ENCODE results near the gene ADAMTS4.
A peak's percentile ranks its signal among the peaks of the same experiment; 100 is the strongest.

The ADAMTS4 gene

GRCh38 chr1:161157867-161158266, 41.0 kb downstream of the ADAMTS4 start:
- H3K9ac ChIP-seq (ENCODE audit: low read length): no peak overlapping the region
- no peak overlapping the region for H3K27ac ChIP-seq (ENCODE audit: low read length)
- peaks cover 11% of the 10 kb centered on the region for H3K4me1 ChIP-seq (ENCODE audit: control insufficient read depth, low read depth, low read length)
- no peaks in the 10 kb centered on the region for H3K9me3 ChIP-seq (ENCODE audit: control insufficient read depth, low read depth, low read length)
- H3K4me3 ChIP-seq (ENCODE audit: low read length): no peak overlapping the region
- H3K27me3 ChIP-seq (ENCODE audit: control insufficient read depth, insufficient read depth, low read length): no peaks in the 10 kb centered on the region
- peaks cover 17% of the 10 kb centered on the region for H3K36me3 ChIP-seq (ENCODE audit: control insufficient read depth, low read depth, low read length)

- peak within 1 kb of the TSS; percentile 99 for H3K9ac ChIP-seq (ENCODE audit: low read length)
- H3K36me3 ChIP-seq (ENCODE audit: control insufficient read depth, low read depth, low read length): peaks cover 14% of the 10 kb centered on the region
- H3K27me3 ChIP-seq (ENCODE audit: control insufficient read depth, insufficient read depth, low read length): no peaks in the 10 kb centered on the region
- peak within 1 kb of the TSS; percentile 100 for H3K27ac ChIP-seq (ENCODE audit: low read length)
- H3K4me1 ChIP-seq (ENCODE audit: control insufficient read depth, low read depth, low read length): peaks cover 7% of the 10 kb centered on the region
- no peaks in the 10 kb centered on the region for H3K9me3 ChIP-seq (ENCODE audit: control insufficient read depth, low read depth, low read length)
- H3K4me3 ChIP-seq (ENCODE audit: low read length): peak within 1 kb of the TSS; percentile 98
Observed at GRCh38 chr1:161153682-161154337, 45.0 kb downstream of the ADAMTS4 start, which contains the start of gene UFC1. Gene UFC1 (plus strand): TSS chr1:161153978. CDS start chr1:161153998, 20 bp downstream.

- H3K27ac ChIP-seq (ENCODE audit: low read length): peak overlapping the region; percentile 24
- H3K9ac ChIP-seq (ENCODE audit: low read length): peak overlapping the region; percentile 99
Observed at GRCh38 chr1:161153176-161153575, 45.7 kb downstream of the ADAMTS4 start.

GRCh38 chr1:161145832-161146231, 53.0 kb downstream of the ADAMTS4 start:
- H3K9me3 ChIP-seq (ENCODE audit: control insufficient read depth, low read depth, low read length): no peaks in the 10 kb centered on the region
- no peaks in the 10 kb centered on the region for H3K4me1 ChIP-seq (ENCODE audit: control insufficient read depth, low read depth, low read length)
- H3K36me3 ChIP-seq (ENCODE audit: control insufficient read depth, low read depth, low read length): no peaks in the 10 kb centered on the region
- no peak overlapping the region for H3K9ac ChIP-seq (ENCODE audit: low read length)
- H3K27ac ChIP-seq (ENCODE audit: low read length): no peak overlapping the region
- no peaks in the 10 kb centered on the region for H3K27me3 ChIP-seq (ENCODE audit: control insufficient read depth, insufficient read depth, low read length)
- no peak overlapping the region for H3K4me3 ChIP-seq (ENCODE audit: low read length)

More at GRCh38 chr1:161153176-161153575, 45.7 kb downstream of the ADAMTS4 start:
- Histone ChIP-seq H3K36me3 (ENCODE audit: control insufficient read depth, low read depth, low read length) (peaks cover 9% of the 10 kb centered on the region), H3K9me3 (ENCODE audit: control insufficient read depth, low read depth, low read length) (no peaks in the 10 kb centered on the region), H3K4me3 (ENCODE audit: low read length) (peak overlapping the region; percentile 98), H3K4me1 (ENCODE audit: control insufficient read depth, low read depth, low read length) (peaks cover 3% of the 10 kb centered on the region), H3K27me3 (ENCODE audit: control insufficient read depth, insufficient read depth, low read length) (no peaks in the 10 kb centered on the region)

DNA sequence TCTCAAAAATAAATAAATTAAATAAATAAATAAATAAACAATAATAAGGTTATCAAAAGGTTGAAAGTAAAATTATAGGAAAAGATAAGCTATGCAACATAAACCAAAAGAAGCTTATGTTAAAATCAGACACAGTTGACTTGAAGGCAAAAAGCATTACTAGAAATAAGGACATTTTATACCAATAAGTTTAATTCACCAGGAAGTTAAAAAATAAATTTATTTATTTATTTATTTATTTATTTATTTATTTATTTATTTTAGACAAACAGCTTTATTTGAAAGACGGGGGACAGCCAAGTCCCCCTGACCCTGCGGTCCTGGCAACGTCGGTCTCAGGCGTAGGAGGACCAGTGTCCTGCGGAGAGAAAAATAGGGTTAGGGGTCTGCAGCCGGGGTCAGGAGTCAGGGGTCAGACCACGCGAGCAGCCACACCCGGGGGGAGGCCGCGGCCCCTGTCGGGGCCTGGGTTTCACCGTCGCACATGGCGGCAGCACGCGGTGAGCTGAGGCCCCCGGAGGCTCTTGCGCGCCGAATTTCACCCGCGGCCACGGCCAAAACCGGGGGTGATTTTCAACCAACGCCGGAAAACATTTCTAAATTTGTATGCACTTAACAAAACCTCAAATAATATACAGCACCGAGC, 58.0 kb downstream of the ADAMTS4 start:
- Histone ChIP-seq H3K27me3 (ENCODE audit: control insufficient read depth, insufficient read depth, low read length) (no peaks in the 10 kb centered on the region), H3K27ac (ENCODE audit: low read length) (no peak overlapping the region), H3K9me3 (ENCODE audit: control insufficient read depth, low read depth, low read length) (no peaks in the 10 kb centered on the region), H3K9ac (ENCODE audit: low read length) (no peak overlapping the region), H3K36me3 (ENCODE audit: control insufficient read depth, low read depth, low read length) (no peaks in the 10 kb centered on the region), H3K4me1 (ENCODE audit: control insufficient read depth, low read depth, low read length) (no peaks in the 10 kb centered on the region), H3K4me3 (ENCODE audit: low read length) (no peak overlapping the region)

DNA sequence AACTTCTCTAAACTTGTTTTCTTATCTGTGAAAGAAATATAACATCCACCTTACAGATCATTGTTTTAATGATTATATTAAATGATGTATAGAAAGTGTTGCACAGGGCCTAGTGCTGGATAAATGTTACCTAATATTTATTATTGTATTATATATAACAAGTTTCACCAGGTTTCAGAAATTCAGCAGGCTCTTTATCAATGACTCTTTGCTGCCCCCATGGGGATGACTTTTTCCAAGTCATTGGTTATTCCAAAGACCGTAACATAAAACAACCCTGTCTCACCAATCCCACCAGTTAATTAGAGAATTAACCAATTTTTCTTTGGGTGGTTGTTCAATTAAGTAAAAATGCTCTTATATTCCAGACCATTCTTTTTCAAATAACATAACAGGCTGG, 59.1 kb downstream of the ADAMTS4 start:
- H3K27ac ChIP-seq (ENCODE audit: low read length): no peak overlapping the region

GRCh38 chr1:161138431-161138830, 60.4 kb downstream of the ADAMTS4 start:
- Histone ChIP-seq H3K4me1 (ENCODE audit: control insufficient read depth, low read depth, low read length) (no peaks in the 10 kb centered on the region), H3K4me3 (ENCODE audit: low read length) (no peak overlapping the region), H3K9ac (ENCODE audit: low read length) (no peak overlapping the region), H3K27ac (ENCODE audit: low read length) (no peak overlapping the region), H3K36me3 (ENCODE audit: control insufficient read depth, low read depth, low read length) (no peaks in the 10 kb centered on the region), H3K27me3 (ENCODE audit: control insufficient read depth, insufficient read depth, low read length) (no peaks in the 10 kb centered on the region), H3K9me3 (ENCODE audit: control insufficient read depth, low read depth, low read length) (no peaks in the 10 kb centered on the region)

More for the DNA sequence above, 59.1 kb downstream of the ADAMTS4 start:
- H3K4me1 ChIP-seq (ENCODE audit: control insufficient read depth, low read depth, low read length): no peaks in the 10 kb centered on the region
- no peaks in the 10 kb centered on the region for H3K27me3 ChIP-seq (ENCODE audit: control insufficient read depth, insufficient read depth, low read length)
- no peaks in the 10 kb centered on the region for H3K36me3 ChIP-seq (ENCODE audit: control insufficient read depth, low read depth, low read length)
- no peak overlapping the region for H3K4me3 ChIP-seq (ENCODE audit: low read length)
- H3K9me3 ChIP-seq (ENCODE audit: control insufficient read depth, low read depth, low read length): no peaks in the 10 kb centered on the region
- no peak overlapping the region for H3K9ac ChIP-seq (ENCODE audit: low read length)

DNA sequence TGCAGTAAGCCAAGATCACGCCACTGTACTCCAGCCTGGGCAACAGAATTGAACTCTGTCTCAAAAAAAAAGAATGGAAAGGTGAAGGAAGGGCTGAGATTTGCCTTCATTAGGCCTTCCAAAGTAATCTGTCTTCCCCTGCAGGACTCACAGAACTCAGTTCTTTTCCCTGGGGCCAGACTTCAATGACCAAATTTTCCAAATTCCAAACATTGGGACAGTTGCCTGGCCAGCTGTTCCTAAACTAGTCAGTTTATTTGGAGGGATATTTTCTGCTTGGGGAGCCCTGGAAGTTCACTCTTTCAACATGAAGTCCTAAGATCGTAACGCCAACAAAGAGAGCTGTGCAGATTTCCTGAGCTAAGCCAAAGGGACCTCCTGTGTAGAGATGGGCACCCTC, 61.0 kb downstream of the ADAMTS4 start:
- no peaks in the 10 kb centered on the region for H3K27me3 ChIP-seq (ENCODE audit: control insufficient read depth, insufficient read depth, low read length)
- no peaks in the 10 kb centered on the region for H3K4me1 ChIP-seq (ENCODE audit: control insufficient read depth, low read depth, low read length)
- no peaks in the 10 kb centered on the region for H3K9me3 ChIP-seq (ENCODE audit: control insufficient read depth, low read depth, low read length)
- H3K4me3 ChIP-seq (ENCODE audit: low read length): no peak overlapping the region
- H3K27ac ChIP-seq (ENCODE audit: low read length): no peak overlapping the region
- no peaks in the 10 kb centered on the region for H3K36me3 ChIP-seq (ENCODE audit: control insufficient read depth, low read depth, low read length)
- no peak overlapping the region for H3K9ac ChIP-seq (ENCODE audit: low read length)

All from iPS-18a (cell line).